Measurements from ENCODE around the gene FLRT2. TPM values are rescaled to one million over a fixed set of nuclear protein-coding genes. Genes with fewer than 3 reads are reported as not detected.

FLRT2 gene
- polyA plus RNA-seq, 1 donor (not counting 4 experiments of a cell fraction or from before 2014, with no cell fraction given) = 69.2 TPM

GRCh38 chr14:85533861-85534291 is 3.9 kb downstream of the FLRT2 start:
- Histone ChIP-seq H3K9ac (ENCODE audit: control insufficient read depth, extremely low read depth, insufficient read depth, low read length) (peak overlapping the region; percentile 88), H3K4me1 (ENCODE audit: control insufficient read depth, extremely low read depth, insufficient read depth, low read length) (peaks cover 15% of the 10 kb centered on the region), H3K9me3 (ENCODE audit: control insufficient read depth, low read depth, low read length) (no peaks in the 10 kb centered on the region), H3K79me2 (ENCODE audit: control insufficient read depth, insufficient read depth, low read length) (peaks cover 81% of the 10 kb centered on the region), H3K27ac (ENCODE audit: control insufficient read depth, insufficient read depth, low read length) (peak overlapping the region; percentile 86), H3K9me1 (ENCODE audit: control insufficient read depth, extremely low read depth, insufficient read depth, low read length) (no peaks in the 10 kb centered on the region), H3K27me3 (ENCODE audit: control insufficient read depth, extremely low read depth, insufficient read depth, low read length) (no peaks in the 10 kb centered on the region), H2AFZ (ENCODE audit: control insufficient read depth, low read length) (peak overlapping the region; percentile 55), H4K20me1 (ENCODE audit: control insufficient read depth, extremely low read depth, insufficient read depth, low read length) (peaks cover 2% of the 10 kb centered on the region), H3K4me2 (ENCODE audit: control insufficient read depth, extremely low read depth, insufficient read depth, low read depth, low read length) (peak overlapping the region; percentile 72), H3K4me3 (ENCODE audit: control insufficient read depth in 2 of 3, extremely low read depth in 1 of 3, insufficient read depth in 2 of 3, low read depth in 1 of 3, low read length in 3 of 3) (peak overlapping the region; percentile 72 to 85 (median 85)), H3K36me3 (ENCODE audit: control insufficient read depth in 2 of 2, extremely low read depth in 1 of 2, insufficient read depth in 2 of 2, low read length in 2 of 2) (peaks cover 0 to 7% of the 10 kb centered on the region in 2 experiments)
- dilution Hi-C loops (cut with MboI; ENCODE audit: extremely low pct_ligation_motif_present, low sequenced_read_pairs) = no loop called here
- FAIRE-seq = no peak
- DNase-seq (ENCODE audit: low read depth, low spot score) = no peak
- no peak for TF ChIP-seq EZH2 (IDR thresholded peaks at IDR 0.05; ENCODE audit: low read length)
- TF ChIP-seq CTCF (optimal IDR thresholded peaks at IDR 0.05 in 1 of 3, IDR thresholded peaks at IDR 0.05 in 1 of 3, conservative IDR thresholded peaks at IDR 0.05 in 1 of 3; ENCODE audit: extremely low read depth in 1 of 3, insufficient read depth in 2 of 3, low read length in 3 of 3) = no peak

GRCh38 chr14:85534458-85535293 is 4.7 kb downstream of the FLRT2 start:
- peaks cover 2% of the 10 kb centered on the region for H4K20me1 ChIP-seq (ENCODE audit: control insufficient read depth, extremely low read depth, insufficient read depth, low read length)
- DNase-seq (ENCODE audit: low read depth, low spot score) (no peak), FAIRE-seq (peak; percentile 29)
- H3K27ac ChIP-seq (ENCODE audit: control insufficient read depth, insufficient read depth, low read length) = peak overlapping the region; percentile 86
- H3K4me1 ChIP-seq (ENCODE audit: control insufficient read depth, extremely low read depth, insufficient read depth, low read length) = peaks cover 15% of the 10 kb centered on the region
- no peaks in the 10 kb centered on the region for H3K9me1 ChIP-seq (ENCODE audit: control insufficient read depth, extremely low read depth, insufficient read depth, low read length)
- H3K27me3 ChIP-seq (ENCODE audit: control insufficient read depth, extremely low read depth, insufficient read depth, low read length) = no peaks in the 10 kb centered on the region
- peak overlapping the region; percentile 72 for H3K4me2 ChIP-seq (ENCODE audit: control insufficient read depth, extremely low read depth, insufficient read depth, low read depth, low read length)
- no peak for TF ChIP-seq CTCF (optimal IDR thresholded peaks at IDR 0.05 in 1 of 3, IDR thresholded peaks at IDR 0.05 in 1 of 3, conservative IDR thresholded peaks at IDR 0.05 in 1 of 3; ENCODE audit: extremely low read depth in 1 of 3, insufficient read depth in 2 of 3, low read length in 3 of 3)
- no peak for TF ChIP-seq EZH2 (IDR thresholded peaks at IDR 0.05; ENCODE audit: low read length)
- no peaks in the 10 kb centered on the region for H3K9me3 ChIP-seq (ENCODE audit: control insufficient read depth, low read depth, low read length)
- H3K79me2 ChIP-seq (ENCODE audit: control insufficient read depth, insufficient read depth, low read length) = peaks cover 85% of the 10 kb centered on the region
- H3K4me3 ChIP-seq (ENCODE audit: control insufficient read depth in 2 of 3, extremely low read depth in 1 of 3, insufficient read depth in 2 of 3, low read depth in 1 of 3, low read length in 3 of 3) = peak overlapping the region; percentile 72 to 85 (median 85)
- dilution Hi-C loops (cut with MboI; ENCODE audit: extremely low pct_ligation_motif_present, low sequenced_read_pairs) = no loop called here
- H2AFZ ChIP-seq (ENCODE audit: control insufficient read depth, low read length) = peak overlapping the region; percentile 64
- H3K36me3 ChIP-seq (ENCODE audit: control insufficient read depth in 2 of 2, extremely low read depth in 1 of 2, insufficient read depth in 2 of 2, low read length in 2 of 2) = peaks cover 0 to 11% of the 10 kb centered on the region in 2 experiments
- H3K9ac ChIP-seq (ENCODE audit: control insufficient read depth, extremely low read depth, insufficient read depth, low read length) = peak overlapping the region; percentile 88
